Epithelial cell of proximal tubule (primary cell): Measurements from ENCODE around the gene RHPN2. TPM values are rescaled to one million over a fixed set of nuclear protein-coding genes. Genes with fewer than 3 reads are reported as not detected.
"Not testable (repeated sequence)": the region's sequence is repeated elsewhere in the genome, so short reads cannot be mapped to it uniquely, and the experiment has no call there.

Experiments
- DNase-seq: peaks from one replicate; pipeline ENCODE4 v3.0.0-alpha.2; 2011; ENCODE audit warnings: low read depth
- H3K4me3 ChIP-seq: 2 replicates; pipeline ENCODE4 v1.5.1; 2011; ENCODE audit warnings: low read depth, mild to moderate bottlenecking, low read length
- CTCF ChIP-seq: conservative IDR thresholded peaks from 2 replicates; pipeline ENCODE4 v1.5.1; 2012; ENCODE audit warnings: low read depth, mild to moderate bottlenecking, low read length
- total RNA-seq: library from RNA; depleted of rRNA; stranded (reverse); fragments of >200 nt; gene quantifications from 2 replicates; pipeline ENCODE4 v1.2.3, GENCODE V29; 2015

Gene RHPN2
- total RNA-seq, 1 donor from 2014 or later = 45.7 TPM

GRCh38 chr19:33000910-33001309, 63.8 kb downstream of the RHPN2 start:
- no peak for DNase-seq

GRCh38 chr19:33000510-33000909, 64.2 kb downstream of the RHPN2 start:
- no peak for DNase-seq
- no peak overlapping the region for H3K4me3 ChIP-seq
- no peak for TF ChIP-seq CTCF

More at GRCh38 chr19:33000910-33001309, 63.8 kb downstream of the RHPN2 start:
- no peak for TF ChIP-seq CTCF
- H3K4me3 ChIP-seq = no peak overlapping the region

GRCh38 chr19:32998722-32999121, 66.0 kb downstream of the RHPN2 start:
- DNase-seq = no peak
- TF ChIP-seq CTCF = no peak
- no peak overlapping the region for H3K4me3 ChIP-seq

DNA sequence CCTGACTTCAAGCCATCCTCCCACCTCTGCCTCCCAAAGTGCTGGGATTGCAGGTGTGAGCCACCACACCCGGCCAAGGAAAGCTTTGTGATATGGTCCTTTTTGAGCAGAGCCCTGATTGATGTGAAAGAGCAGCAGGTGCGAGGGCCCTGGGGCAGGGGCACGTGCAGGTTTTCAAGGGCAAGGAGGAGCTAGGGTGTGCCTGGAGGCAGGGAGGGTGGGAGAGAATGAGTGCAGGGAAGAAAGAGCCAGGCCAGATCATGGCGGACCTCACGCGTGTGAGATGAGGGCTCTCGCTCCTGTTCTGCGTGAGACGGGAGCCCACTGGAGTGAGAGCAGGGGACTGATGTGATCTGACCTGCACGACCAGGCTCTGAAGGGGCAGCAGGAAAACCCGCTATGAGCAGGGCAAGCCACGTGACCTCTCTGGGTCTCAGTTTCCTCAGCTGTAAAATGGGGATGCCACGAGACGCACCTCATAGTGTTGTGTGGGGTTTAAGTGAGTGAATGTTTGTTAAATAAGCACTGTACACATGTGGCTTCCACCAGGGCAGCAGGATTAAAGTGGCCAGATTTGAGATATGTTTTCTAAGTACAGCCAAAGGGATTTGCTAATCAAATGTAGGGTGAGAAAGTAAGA, 66.9 kb downstream of the RHPN2 start:
- DNase-seq = no peak
- H3K4me3 ChIP-seq = no peak overlapping the region
- TF ChIP-seq CTCF = no peak

DNA sequence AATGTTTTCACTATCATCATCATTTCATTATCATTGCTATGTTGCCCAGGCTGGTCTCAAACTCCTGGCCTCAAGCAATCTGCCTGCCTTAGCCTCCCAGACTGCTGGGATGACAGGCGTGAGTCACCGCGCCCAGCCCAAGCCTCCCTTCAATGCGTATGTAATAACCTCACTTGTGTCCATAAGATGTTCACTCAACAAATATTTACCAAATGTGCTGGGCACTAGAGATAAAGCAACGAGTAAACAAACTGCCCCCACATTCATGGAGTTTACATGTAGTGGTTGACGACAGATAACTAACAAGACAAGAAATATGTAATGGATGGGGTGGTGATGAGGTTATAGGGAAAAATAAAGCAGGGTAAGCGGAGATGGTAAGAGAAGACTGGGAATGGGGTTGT, 67.6 kb downstream of the RHPN2 start:
- DNase-seq, H3K4me3 ChIP-seq: not testable (repeated sequence)

- not testable (repeated sequence) for H3K4me3 ChIP-seq, DNase-seq
Observed at GRCh38 chr19:32995966-32996365, 68.7 kb downstream of the RHPN2 start.

DNA sequence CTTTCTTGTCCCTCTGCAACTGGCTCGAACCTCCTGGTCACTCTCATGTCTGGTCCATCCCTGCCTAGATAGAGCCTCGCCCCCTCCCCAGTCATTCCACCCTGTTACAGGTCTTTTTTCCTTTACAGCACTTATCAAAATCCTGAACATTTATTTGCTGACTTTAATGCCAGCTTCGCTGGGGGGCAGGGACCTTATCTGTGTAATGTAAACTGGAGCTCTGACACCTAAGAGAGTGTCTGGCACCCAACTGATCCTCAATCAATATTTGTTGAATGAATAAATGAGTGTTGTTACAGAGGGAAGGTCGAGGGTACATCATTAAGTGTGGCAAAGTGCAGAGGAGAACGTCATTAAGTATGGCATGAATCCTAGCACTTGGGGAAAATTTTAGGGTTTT, 76.0 kb downstream of the RHPN2 start:
- H3K4me3 ChIP-seq = no peak overlapping the region
- DNase-seq = no peak
- no peak for TF ChIP-seq CTCF

DNA sequence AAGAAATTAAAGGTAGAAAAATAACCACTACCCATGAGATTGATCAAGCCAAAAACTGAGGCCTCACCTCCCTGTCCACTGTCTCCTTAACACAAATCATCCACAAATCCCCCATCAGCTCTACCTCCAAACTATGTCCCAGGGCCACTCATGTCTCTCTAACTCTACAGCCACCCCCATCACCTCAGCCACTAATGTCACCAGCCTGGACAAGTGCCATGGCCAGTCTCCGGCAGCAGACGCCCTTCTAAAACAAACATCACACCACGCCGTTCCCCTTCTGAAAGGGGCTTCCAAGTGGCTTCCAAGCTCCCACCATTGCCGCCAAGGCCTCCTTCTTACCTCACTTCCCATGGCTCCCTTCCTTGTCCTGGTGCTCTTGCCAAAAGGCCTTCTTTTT, 76.4 kb downstream of the RHPN2 start:
- not testable (repeated sequence) for DNase-seq, H3K4me3 ChIP-seq

- DNase-seq, H3K4me3 ChIP-seq: not testable (repeated sequence)
Observed at GRCh38 chr19:32982488-32982887, 82.2 kb downstream of the RHPN2 start.

GRCh38 chr19:32979807-32980206, 84.9 kb downstream of the RHPN2 start:
- not testable (repeated sequence) for H3K4me3 ChIP-seq, DNase-seq

DNA sequence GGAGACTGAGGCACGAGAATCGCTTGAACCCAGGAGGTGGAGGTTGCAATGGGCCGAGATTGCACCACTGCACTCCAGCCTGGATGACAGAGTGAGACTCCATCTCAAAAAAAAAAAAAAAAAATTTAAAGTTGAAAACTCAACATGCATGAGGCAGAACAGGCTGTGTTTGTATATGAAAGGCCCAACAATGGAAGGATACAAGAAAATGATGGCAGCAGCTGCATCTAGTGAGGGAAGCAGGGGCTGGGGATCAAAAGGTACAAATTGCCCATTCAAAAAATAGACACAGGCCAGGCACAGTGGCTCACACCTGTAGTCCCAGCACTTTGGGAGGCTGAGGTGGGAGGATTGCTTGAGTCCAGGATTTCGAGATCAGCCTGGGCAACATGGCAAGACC, 86.9 kb downstream of the RHPN2 start:
- not testable (repeated sequence) for H3K4me3 ChIP-seq, DNase-seq
